Lower lobe of right lung (tissue), 2 donors: Measurements from ENCODE around the gene FKBP10. TPM values are rescaled to one million over a fixed set of nuclear protein-coding genes. Genes with fewer than 3 reads are reported as not detected.

Source experiments
- ATAC-seq, 2 donors: fragments of 200-7000 bp; cut with Tn5 transposase; one replicate each; pipeline ENCODE4 v1.9.1; 2020 to 2022; ENCODE audit warnings: mild to moderate bottlenecking in 2 of 2, moderate library complexity in 2 of 2
- DNase-seq: peaks from one replicate; pipeline ENCODE4 v3.0.0-alpha.2; 2020
- H3K27ac ChIP-seq: fragments of 200-600 bp; one replicate; pipeline ENCODE4 v1.8.0; 2022
- H3K27me3 ChIP-seq: fragments of 200-600 bp; one replicate; pipeline ENCODE4 v1.8.0; 2022; ENCODE audit warnings: low read depth
- H3K36me3 ChIP-seq: fragments of 200-600 bp; one replicate; pipeline ENCODE4 v1.8.0; 2022; ENCODE audit warnings: mild to moderate bottlenecking
- H3K4me1 ChIP-seq: fragments of 200-600 bp; one replicate; pipeline ENCODE4 v1.8.0; 2022
- H3K4me3 ChIP-seq: fragments of 200-600 bp; one replicate; pipeline ENCODE4 v1.8.0; 2022; ENCODE audit warnings: mild to moderate bottlenecking
- H3K9me3 ChIP-seq: fragments of 200-600 bp; one replicate; pipeline ENCODE4 v1.8.0; 2022
- CTCF ChIP-seq: fragments of 200-600 bp; IDR thresholded peaks from one replicate; pipeline ENCODE4 v1.8.0; 2022; ENCODE audit warnings: antibody characterized with exemption, mild to moderate bottlenecking
- intact Hi-C: fragments of 100-400 bp; cut with DNase I; formaldehyde crosslinking; loops from one replicate; pipeline ENCODE4 v1.11.0; 2022
- total RNA-seq: library from RNA; stranded (reverse); fragmentation: NEBNext Ultra II Directional; extraction: Animal tissue kit (Norgen Biotek cat#: 25700); gene quantifications from one replicate; pipeline ENCODE4 v1.2.1, GENCODE V29; 2021
- donor health status: DM: no; HTN: yes; CAD: no; lungs with severe emphysema.

The FKBP10 gene
- total RNA-seq, 1 donor from 2014 or later = 27.4 TPM

- intact Hi-C loops = no loop called here
- Histone ChIP-seq H3K4me3 (no peak overlapping the region), H3K27me3 (no peaks in the 10 kb centered on the region), H3K4me1 (peaks cover 91% of the 10 kb centered on the region), H3K9me3 (no peaks in the 10 kb centered on the region), H3K27ac (peak overlapping the region; percentile 83), H3K36me3 (peaks cover 5% of the 10 kb centered on the region)
- no peak for TF ChIP-seq CTCF
- DNase-seq = no peak
- ATAC-seq = peak; percentile 37 to 52
Observed at GRCh38 chr17:41777157-41777573, 35.6 kb upstream of the FKBP10 start.

- ATAC-seq = peak; percentile 82 to 85
- intact Hi-C loops = no loop called here
- Histone ChIP-seq H3K4me3 (no peak overlapping the region), H3K27me3 (no peaks in the 10 kb centered on the region), H3K27ac (peak overlapping the region; percentile 83), H3K4me1 (peaks cover 91% of the 10 kb centered on the region), H3K9me3 (no peaks in the 10 kb centered on the region), H3K36me3 (peaks cover 2% of the 10 kb centered on the region)
- no peak for TF ChIP-seq CTCF
- DNase-seq = peak; percentile 71
Observed at GRCh38 chr17:41777574-41778188, 35.1 kb upstream of the FKBP10 start.

- H3K4me3 ChIP-seq = no peak overlapping the region
- ATAC-seq = no peak
- intact Hi-C loops = no loop called here
- peaks cover 91% of the 10 kb centered on the region for H3K4me1 ChIP-seq
- no peaks in the 10 kb centered on the region for H3K9me3 ChIP-seq
- no peaks in the 10 kb centered on the region for H3K36me3 ChIP-seq
- DNase-seq = no peak
- H3K27me3 ChIP-seq = no peaks in the 10 kb centered on the region
- no peak for TF ChIP-seq CTCF
- no peak overlapping the region for H3K27ac ChIP-seq
Observed at GRCh38 chr17:41779954-41780353, 32.9 kb upstream of the FKBP10 start.

GRCh38 chr17:41781404-41782110, 31.2 kb upstream of the FKBP10 start:
- Histone ChIP-seq H3K27ac (peak overlapping the region; percentile 56), H3K4me3 (no peak overlapping the region), H3K36me3 (no peaks in the 10 kb centered on the region), H3K27me3 (no peaks in the 10 kb centered on the region), H3K4me1 (peaks cover 80% of the 10 kb centered on the region), H3K9me3 (no peaks in the 10 kb centered on the region)
- intact Hi-C loops = no loop called here
- no peak for TF ChIP-seq CTCF
- ATAC-seq = no peak
- no peak for DNase-seq

- Histone ChIP-seq H3K4me1 (peaks cover 74% of the 10 kb centered on the region), H3K4me3 (no peak overlapping the region), H3K27ac (peak overlapping the region; percentile 56), H3K27me3 (no peaks in the 10 kb centered on the region), H3K36me3 (no peaks in the 10 kb centered on the region), H3K9me3 (no peaks in the 10 kb centered on the region)
- intact Hi-C loops = no loop called here
- ATAC-seq = no peak
- no peak for DNase-seq
- TF ChIP-seq CTCF = no peak
Observed at GRCh38 chr17:41782142-41782541, 30.7 kb upstream of the FKBP10 start.
